GM18498 (cell line): ENCODE measurements around the gene LRRC23.

Source experiments
- ATAC-seq: cut with Tn5 transposase; IDR thresholded peaks from one replicate; pipeline ENCODE4 v1.9.1; 2021; ENCODE audit warnings: mild to moderate bottlenecking, moderate library complexity; ENCODE audit not compliant: unreplicated experiment

The LRRC23 gene

DNA sequence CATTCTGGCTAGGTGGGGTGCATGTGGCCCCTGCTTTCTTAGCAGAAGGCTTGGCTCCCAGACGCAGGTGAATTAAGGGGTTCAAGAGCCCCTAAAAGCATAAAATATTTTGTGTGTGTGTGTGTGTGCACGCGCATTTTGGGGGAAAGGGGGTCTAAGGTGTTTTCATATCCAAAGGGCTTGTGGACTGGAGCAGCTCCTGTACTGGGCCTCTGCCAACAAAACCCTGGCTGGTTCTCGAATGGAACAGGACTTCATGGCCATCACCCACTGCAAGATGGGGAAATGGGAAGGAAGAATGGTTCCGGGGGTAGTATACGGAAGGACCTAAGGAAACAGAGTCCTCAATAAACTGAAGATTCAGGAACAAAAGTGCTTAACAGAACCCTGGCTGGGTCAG lies 19.2 kb downstream of the LRRC23 start:
- ATAC-seq: no peak

DNA sequence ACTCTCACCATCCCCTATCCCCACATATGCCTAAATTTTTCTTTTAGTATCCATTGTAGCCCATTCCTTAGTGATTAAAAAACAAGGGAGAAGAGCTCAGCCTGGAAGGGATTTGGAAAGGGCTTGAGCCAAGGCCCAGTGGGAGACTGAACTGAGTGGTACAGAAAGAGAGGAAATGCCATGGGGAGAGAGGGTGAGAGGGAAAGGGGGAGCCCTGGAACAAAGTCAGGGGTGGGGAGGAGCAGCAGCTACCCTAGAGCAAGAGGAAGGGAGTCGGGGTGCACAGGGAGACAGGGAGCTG lies 20.6 kb downstream of the LRRC23 start:
- ATAC-seq: no peak

DNA sequence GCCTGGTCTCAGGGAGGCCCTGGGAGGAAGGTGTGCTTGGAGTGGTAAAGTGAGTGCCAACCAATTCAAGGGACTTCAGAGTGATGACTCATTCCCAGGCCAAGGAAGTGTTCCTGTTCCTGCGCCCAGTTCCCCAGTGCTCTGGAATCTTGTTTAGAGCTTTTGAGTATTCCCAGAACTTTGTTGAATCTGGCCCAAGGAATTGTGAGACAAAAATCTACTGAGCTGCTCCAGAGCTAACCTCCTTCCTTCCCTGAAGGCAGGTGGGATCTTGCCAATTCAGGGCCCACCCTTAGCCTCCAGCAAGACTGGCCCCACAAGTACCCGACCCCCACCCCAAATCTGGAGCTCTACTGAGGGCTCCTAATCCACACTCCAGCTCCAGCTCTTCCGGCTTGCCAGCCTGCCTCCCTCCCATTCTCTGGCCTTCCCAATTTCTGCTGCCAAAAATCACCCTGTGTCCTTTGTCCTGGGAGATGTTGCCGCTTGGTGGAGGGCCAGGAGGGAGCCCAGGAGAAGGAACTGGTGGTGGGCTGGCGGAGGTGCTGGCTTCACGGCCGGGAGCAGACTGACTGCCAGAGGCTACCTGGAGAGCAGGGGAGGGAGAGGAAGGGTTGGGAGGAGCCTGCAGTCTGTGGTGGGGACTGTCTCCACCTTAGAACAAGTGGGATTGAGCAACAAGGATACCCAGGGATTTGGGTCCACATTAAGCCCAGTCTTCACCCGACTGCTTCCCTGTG lies 21.1 kb downstream of the LRRC23 start:
- ATAC-seq: no peak

DNA sequence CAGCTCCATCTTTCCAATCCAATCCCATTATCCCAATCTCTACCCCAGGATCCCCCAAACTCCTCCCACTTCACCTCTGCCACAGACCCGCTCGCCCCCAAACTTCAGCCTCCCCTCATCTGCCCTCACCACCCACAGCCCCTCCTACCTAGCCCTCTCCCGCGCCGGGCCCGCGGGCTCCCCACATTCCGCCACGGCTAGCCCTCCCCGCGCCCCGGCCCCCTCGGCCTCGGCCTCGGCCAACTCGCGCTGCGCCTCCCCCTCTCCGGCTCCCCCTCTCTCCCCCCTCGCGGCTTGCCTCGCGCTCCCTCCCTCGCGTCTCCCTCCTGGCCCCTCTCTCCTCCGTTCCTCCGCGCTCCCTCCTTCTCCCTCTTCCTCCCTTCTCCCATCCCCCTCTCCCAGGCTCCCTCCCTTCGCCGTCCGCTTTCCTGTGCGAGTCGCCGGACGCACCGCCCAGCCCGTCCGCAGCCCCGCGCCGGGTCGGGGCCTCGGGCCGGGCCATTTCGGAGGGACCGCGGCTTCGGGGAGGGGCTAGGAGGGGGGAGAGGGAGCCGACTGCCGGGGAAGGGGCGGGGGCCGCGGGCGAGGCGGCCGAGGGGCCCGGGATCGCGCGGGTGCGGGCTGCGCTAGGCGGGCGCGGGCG lies 22.9 kb downstream of the LRRC23 start, which contains the start of gene ATN1:
ATN1 (plus strand) TSS at position 581 of the 643 bp plus-strand sequence. CDS start 6,043 bp downstream, outside the sequence.
- ATAC-seq: no peak

DNA sequence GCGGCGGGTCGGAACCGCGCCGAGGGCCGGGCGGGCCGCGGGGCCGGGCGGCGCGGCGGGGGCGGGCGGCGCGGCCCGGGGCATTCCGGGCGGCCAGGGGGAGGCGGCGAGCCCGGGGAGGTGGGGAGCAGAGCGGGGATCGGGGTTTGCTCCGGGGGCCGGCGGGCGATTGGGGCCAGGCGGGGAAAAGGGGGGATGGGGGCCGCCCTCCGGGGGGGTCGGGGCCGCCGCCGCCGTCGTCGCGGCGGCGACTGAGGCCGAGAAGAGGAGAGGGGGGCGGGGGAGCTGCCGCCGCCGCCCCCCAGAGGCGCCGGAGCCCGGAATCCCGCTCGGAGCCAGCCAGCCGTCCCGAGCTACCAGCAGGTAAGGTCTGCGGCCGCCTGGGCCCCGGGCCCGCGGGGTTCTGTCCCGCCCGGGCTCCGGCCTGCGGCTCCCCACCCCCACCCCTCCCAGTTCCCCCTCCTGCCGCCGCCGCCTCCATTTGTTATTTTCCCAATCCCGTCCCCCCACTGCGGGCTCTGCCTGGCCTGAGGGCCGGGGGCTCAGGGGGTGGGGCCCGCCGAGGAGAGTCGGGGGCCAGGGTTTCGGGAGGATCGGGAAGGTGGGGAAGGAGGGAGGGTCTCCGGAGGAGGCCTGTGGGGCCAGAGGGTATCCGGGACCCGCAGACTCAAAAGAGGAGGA lies 23.5 kb downstream of the LRRC23 start:
- no peak for ATAC-seq

DNA sequence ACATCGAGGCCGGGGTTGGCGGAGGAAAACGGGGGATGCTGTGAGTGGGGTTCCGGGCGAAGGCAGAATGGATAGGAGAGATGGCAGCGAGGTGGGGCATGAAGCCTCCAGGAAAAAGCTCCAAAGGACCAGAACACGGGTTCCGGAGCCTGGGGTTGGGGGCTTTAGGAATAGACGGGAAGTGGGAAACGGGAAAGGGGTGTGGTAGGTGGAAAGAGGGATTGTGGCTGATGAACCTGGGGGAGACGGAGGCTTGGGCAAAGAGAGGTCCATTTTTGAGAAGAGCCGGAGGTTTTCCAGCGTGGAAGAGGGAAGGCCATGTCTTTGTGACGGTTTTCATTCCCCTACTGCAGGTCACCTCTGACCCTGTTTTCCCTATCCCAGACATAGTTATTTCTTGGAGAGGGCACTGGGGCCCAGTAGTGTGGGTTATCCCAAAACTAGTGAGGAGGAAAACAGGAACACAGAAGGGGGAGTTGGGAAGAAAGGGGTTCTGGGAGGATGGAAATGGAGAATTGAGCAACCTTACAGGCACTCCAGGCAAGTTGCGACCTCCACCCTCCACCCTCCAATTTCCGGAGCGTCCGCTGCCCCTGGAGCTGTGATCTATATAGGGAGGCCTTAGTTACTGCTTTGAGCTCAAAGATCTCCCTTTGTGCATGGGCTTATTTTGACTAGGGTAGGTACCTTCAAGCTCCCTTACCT lies 24.2 kb downstream of the LRRC23 start:
- ATAC-seq: no peak

DNA sequence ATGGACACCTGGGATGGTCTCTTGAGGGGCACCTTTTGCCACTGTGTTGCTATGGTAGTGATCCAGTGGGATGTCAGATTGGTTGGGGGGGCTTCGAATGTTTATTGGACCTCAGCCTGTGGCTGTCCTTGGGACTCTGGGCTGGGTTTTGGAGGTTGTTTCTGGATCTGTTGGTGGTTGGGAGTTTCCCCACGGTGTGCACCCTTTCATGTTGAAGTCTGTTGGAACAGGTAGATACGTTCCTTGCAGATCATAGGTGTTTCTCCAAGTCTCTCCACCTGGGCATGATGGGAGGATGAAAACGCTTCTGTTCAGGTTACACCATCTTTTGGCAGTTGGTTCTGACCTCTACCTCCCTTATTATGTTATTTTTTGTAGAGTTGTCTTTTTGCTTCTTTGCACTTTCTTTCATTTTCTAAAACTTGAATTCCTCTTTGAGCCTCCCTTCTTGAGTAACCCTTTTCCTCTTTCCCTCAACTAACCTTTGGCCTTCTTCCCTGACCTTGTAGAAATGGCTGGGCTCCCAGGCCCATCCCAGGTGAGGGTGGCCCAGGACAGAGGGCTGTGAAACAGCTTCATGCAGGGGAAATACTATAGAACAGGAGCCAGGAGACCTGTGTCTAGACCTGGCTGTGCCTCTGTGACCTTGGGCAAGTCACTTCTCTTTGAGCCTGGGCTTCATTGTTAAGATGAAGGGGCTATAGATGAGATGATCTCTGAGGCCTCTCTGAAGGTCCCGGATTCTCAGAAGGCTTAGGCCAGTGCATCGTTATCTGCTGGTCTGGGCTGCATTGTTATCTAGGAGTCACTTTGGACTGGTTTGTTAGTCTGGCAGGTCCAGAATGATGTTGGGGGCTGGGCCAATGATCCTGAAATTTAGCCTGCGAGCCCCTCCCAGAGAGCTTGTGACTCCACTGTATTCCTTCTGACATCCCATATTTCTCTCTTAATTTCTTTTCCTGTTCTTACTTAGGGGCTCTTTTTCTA lies 25.1 kb downstream of the LRRC23 start:
- no peak for ATAC-seq

DNA sequence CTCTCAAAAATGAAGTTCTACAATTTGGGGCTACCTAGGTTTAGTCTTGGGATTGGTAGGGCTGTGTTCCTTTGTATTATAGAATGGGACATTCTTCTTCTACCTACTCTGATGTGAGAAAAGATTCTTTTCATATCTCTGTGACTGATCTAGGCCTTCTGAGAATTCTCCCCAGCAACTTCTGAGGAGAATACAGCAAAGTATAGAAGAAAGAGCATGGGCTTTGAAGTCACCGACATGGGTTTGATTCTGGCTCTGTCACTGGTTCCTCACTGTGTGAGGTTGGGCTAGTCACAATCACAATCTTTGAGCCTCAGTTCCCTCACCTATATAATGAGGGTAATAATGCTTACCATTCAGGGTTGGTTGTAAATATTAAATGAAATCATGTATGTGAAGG lies 28.1 kb downstream of the LRRC23 start:
- no peak for ATAC-seq

DNA sequence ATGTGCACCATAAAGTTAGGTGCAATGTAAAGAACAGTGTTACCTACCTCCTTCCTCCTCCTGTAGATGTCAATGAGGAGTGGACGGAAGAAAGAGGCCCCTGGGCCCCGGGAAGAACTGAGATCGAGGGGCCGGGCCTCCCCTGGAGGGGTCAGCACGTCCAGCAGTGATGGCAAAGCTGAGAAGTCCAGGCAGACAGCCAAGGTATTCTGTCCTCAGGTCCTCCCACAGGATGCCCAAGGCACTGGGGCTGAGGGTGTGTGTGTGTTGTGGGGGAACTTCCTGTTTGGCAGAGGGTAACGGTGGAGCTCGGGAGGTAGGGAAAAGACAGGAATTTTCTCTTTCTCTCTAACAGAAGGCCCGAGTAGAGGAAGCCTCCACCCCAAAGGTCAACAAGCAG lies 29.5 kb downstream of the LRRC23 start:
- ATAC-seq: no peak

DNA sequence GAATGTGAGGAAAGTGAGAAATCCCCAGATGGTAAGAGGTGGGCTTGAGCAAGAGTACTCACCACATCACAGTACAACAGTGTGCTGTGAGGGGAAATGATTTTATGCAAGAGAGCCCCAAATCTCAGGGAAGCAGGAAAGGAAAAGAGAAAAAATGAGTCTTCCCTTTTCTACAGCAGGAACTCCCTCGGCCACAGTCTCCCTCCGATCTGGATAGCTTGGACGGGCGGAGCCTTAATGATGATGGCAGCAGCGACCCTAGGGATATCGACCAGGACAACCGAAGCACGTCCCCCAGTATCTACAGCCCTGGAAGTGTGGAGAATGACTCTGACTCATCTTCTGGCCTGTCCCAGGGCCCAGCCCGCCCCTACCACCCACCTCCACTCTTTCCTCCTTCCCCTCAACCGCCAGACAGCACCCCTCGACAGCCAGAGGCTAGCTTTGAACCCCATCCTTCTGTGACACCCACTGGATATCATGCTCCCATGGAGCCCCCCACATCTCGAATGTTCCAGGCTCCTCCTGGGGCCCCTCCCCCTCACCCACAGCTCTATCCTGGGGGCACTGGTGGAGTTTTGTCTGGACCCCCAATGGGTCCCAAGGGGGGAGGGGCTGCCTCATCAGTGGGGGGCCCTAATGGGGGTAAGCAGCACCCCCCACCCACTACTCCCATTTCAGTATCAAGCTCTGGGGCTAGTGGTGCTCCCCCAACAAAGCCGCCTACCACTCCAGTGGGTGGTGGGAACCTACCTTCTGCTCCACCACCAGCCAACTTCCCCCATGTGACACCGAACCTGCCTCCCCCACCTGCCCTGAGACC lies 31.0 kb downstream of the LRRC23 start:
- ATAC-seq: no peak

DNA sequence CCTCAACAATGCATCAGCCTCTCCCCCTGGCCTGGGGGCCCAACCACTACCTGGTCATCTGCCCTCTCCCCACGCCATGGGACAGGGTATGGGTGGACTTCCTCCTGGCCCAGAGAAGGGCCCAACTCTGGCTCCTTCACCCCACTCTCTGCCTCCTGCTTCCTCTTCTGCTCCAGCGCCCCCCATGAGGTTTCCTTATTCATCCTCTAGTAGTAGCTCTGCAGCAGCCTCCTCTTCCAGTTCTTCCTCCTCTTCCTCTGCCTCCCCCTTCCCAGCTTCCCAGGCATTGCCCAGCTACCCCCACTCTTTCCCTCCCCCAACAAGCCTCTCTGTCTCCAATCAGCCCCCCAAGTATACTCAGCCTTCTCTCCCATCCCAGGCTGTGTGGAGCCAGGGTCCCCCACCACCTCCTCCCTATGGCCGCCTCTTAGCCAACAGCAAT lies 31.6 kb downstream of the LRRC23 start:
- ATAC-seq: no peak

DNA sequence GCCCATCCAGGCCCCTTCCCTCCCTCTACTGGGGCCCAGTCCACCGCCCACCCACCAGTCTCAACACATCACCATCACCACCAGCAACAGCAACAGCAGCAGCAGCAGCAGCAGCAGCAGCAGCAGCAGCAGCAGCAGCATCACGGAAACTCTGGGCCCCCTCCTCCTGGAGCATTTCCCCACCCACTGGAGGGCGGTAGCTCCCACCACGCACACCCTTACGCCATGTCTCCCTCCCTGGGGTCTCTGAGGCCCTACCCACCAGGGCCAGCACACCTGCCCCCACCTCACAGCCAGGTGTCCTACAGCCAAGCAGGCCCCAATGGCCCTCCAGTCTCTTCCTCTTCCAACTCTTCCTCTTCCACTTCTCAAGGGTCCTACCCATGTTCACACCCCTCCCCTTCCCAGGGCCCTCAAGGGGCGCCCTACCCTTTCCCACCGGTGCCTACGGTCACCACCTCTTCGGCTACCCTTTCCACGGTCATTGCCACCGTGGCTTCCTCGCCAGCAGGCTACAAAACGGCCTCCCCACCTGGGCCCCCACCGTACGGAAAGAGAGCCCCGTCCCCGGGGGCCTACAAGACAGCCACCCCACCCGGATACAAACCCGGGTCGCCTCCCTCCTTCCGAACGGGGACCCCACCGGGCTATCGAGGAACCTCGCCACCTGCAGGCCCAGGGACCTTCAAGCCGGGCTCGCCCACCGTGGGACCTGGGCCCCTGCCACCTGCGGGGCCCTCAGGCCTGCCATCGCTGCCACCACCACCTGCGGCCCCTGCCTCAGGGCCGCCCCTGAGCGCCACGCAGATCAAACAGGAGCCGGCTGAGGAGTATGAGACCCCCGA lies 32.2 kb downstream of the LRRC23 start:
- ATAC-seq: no peak

DNA sequence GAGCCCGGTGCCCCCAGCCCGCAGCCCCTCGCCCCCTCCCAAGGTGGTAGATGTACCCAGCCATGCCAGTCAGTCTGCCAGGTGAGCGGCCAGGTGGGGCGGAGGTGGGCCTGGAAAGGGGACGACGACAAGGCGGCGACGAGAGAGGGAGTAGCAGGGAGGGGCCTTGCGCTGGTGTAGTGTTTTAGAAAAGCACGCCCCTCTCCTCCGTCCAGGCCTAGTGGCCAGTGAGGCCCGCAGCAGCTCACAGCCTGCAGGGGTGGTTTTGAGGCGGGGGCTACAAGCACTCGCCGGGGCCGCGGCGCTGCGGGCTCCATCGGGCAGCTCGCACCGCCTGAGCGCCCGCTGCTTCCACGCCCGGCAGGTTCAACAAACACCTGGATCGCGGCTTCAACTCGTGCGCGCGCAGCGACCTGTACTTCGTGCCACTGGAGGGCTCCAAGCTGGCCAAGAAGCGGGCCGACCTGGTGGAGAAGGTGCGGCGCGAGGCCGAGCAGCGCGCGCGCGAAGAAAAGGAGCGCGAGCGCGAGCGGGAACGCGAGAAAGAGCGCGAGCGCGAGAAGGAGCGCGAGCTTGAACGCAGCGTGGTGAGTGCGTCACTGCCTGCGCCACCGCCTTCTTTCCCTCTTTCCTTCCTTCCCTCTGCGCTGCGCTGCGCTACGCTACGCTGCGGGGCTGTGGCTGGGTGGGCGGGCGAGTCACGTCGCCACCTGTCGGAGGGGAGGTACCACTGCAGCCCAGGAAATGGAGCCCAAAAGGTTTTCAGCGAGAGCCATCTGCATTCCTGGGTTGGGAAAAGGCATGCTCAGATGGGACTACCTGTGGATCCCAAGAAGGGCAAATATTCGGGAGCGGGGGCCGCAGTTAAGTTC lies 33.1 kb downstream of the LRRC23 start:
- peak; percentile 91 for ATAC-seq

DNA sequence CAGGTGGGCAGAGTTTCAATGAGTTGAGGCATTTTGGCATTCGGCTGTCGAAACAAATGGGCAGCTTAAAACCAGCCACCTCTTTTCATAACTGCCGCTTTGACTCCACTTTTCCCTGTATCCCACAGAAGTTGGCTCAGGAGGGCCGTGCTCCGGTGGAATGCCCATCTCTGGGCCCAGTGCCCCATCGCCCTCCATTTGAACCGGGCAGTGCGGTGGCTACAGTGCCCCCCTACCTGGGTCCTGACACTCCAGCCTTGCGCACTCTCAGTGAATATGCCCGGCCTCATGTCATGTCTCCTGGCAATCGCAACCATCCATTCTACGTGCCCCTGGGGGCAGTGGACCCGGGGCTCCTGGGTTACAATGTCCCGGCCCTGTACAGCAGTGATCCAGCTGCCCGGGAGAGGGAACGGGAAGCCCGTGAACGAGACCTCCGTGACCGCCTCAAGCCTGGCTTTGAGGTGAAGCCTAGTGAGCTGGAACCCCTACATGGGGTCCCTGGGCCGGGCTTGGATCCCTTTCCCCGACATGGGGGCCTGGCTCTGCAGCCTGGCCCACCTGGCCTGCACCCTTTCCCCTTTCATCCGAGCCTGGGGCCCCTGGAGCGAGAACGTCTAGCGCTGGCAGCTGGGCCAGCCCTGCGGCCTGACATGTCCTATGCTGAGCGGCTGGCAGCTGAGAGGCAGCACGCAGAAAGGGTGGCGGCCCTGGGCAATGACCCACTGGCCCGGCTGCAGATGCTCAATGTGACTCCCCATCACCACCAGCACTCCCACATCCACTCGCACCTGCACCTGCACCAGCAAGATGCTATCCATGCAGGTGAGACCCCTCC lies 34.0 kb downstream of the LRRC23 start:
- ATAC-seq: no peak

DNA sequence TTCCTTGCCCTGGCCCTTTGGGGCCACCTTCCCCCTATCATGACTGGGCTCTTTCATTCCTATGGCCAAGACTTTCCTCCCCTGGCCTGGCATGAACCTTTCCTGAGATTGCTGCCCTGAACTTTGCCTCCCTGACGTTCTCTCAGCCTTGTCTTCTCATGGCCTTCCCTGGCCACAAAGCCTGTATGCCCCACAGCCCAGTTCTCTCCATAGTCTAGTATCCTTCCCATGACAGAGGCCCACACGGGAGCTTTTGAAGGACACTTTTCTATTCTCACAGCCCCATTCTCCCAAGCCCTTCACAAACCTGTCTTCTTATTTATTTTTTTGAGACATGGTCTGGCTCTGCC lies 34.5 kb downstream of the LRRC23 start:
- ATAC-seq: no peak

DNA sequence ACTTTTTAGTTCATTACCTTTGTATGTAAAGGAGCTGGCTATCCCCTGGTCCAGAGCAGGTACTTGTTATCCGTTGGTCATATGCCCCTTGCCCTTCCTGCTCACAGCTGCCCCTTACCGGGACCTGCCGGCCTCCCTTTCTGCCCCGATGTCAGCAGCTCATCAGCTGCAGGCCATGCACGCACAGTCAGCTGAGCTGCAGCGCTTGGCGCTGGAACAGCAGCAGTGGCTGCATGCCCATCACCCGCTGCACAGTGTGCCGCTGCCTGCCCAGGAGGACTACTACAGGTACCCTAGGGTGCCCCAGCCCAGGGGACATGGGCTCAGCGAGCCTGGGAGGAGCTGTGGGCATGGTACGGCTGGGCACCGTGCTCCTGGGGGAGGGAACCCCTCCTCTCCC lies 36.6 kb downstream of the LRRC23 start:
- ATAC-seq: no peak

DNA sequence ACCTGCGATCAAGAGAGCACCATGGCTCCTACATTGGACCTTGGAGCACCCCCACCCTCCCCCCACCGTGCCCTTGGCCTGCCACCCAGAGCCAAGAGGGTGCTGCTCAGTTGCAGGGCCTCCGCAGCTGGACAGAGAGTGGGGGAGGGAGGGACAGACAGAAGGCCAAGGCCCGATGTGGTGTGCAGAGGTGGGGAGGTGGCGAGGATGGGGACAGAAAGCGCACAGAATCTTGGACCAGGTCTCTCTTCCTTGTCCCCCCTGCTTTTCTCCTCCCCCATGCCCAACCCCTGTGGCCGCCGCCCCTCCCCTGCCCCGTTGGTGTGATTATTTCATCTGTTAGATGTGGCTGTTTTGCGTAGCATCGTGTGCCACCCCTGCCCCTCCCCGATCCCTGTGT lies 37.2 kb downstream of the LRRC23 start:
- ATAC-seq: no peak
